Stimulated activated CD4-positive, alpha-beta T cell treated with anti-CD3 and anti-CD28 coated beads, Interleukin-4, amount 100 ng/mL, for 1 hour (primary cell): ENCODE measurements around the gene STAT4.

Source experiments
- DNase-seq: peaks from one replicate; pipeline ENCODE4 v3.0.0-alpha.2; 2020

The STAT4 gene

DNA sequence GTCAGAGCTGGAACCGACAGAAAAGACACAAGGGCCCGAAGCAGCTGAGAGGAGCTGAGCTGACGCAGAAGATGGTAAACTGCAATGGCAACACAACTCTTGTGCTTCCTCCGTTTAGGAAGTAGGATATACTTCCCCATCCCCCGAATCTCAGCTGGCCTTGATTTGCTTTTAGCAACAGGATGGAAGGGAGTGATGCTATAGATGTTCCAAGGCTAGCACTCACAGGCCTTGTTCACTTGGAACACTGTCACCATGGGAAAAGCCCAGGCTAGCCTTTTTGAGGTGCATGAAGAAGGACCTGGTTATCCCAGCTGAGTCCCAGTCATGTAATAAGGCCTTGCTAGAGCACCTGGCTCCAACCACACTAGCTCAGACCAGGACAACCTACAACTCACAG is 162.9 kb downstream of the STAT4 start:
- DNase-seq, result no peak

DNA sequence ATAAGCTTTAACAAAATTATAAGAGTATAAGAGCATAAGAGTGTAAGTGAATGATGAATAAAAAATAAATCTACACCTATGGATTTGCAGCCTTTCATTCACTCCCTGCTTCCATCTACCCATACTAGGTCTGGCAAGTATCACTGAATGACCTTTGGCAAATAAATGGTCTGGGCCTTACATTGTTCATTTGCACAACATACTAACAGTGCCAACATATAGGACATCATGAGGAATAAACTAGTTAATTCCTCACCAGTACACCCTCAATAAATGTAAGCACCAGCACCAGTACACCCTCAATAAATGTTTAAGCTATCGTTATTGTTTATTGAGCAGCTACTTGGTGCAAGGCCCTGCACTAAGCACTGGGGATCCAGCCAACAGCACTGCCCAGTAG is 163.7 kb downstream of the STAT4 start:
- no peak for DNase-seq

DNA sequence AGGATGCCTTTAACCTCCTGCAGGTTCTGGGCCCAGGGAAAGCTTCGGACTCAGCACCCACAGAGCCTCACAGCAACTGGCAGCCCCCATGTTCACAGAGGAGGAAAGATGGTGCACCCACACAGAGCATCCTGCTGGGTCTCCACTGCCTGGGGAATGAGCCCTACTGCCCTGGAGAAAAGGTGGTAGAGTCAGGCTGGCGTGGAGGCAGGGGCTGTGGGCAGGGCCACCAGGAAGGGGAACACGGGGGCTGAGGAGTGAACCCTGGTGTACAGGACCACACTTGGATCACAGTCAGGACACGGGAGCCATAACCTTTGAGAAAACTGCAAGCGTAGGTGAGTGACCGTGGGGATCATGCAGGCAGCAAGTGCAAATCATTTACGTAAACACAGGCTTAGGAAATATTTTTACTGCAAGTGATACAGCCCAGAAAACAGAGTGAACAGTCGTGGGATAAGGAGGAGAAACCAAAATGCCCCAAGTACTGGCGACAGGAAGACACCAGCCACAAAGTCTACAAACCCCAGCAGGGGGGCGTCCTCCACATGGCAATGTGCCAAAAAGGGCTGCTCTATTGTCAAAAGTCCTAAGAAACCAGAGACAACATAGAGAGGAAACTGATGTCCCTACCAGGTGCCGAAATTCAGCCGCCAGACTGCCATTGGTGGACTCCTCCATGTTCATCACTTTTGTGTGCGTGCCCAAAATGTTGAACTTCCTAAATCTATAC is 164.4 kb downstream of the STAT4 start:
- DNase-seq, result no peak

- DNase-seq, result no peak
These were observed 166.2 kb downstream of the STAT4 start for GRCh38 chr2:190984595-190984994.

DNA sequence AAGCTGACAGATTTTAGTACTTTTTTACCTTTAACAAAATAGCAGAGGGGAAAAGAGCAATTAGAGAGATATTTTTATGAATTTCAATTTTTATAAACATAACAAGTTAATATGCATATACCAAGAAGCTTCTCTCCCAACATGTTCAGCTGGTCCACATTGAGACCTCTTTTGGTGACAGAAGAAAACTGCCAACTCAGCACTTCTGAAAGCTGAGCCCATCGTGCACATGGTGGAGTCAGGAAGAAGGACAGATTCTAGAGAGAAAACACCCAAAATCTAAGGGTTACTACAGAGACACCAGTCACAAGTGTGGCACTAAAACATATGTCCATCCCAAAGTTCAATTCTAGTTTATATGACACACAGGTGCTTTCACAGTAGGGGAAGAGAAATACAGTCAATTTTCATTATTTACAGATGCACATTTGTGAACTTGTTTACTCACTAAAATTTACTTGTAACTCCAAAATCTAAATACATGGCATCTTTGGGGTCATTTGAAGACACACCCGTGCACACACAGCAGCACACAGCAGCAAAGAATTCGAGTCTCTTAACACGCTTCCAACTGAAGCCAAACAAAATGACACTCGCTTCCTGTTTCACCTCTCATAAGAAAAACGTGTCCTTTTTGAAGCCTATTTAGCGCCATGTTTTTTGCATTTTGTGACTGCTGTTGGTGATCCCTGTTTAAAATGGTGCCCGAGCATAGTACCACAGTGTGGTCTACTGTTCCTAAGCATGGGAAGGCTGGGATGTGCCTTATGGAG is 168.3 kb downstream of the STAT4 start:
- DNase-seq, result no peak

GRCh38 chr2:190981733-190982132 is 169.1 kb downstream of the STAT4 start:
- no peak for DNase-seq

DNA sequence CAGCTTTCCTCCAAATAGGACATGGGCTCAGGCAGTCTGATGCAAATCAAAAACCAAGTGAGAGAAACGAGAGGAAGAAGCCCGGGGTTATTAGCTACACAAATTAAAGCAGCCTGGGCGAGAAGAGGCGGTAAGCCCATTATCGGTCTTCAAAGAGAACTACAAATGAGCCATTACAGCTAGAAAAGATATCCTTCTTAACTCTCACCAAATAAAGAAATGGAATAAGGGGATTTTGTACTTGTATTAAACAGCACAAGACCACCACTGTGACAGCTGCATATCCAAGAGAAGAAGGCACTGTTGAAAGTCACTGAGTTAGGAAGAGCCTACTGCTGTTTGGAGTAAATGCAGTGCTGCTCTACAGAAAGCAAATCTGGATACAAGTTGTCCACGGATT is 169.5 kb downstream of the STAT4 start:
- no peak for DNase-seq

DNA sequence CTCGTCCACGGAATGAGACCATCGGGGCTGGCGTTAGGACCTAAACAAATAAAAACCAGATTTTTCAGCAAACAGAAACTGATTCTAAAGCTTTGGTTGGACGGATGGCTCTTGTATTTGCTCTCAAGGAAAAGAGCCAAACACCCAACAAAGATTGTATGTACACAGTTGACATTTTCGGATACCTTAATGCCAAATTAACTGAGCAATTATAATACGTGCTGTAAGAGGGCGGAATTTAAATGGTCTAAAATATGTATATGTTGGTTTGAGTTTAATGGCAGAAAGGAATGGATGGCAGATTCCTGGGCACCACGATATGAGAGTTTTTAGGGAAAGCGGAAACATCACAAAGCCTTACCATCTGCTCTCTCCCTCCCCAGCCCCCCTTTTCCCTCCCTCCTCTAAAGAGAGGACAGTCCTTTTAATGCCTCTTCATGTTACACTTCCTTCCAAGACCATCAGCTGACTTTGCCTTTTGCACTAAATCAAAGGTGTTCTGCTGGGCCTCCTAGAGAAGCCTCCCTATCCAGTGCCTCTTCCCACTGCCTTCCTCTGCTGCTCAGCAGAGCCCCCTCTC is 170.1 kb downstream of the STAT4 start:
- DNase-seq, result no peak

GRCh38 chr2:190979906-190980629 is 170.7 kb downstream of the STAT4 start:
- DNase-seq, result no peak
